Astrocyte of the spinal cord (primary cell): ENCODE data around the gene DNLZ.
A peak's percentile ranks its signal among the peaks of the same experiment; 100 is the strongest.

Source experiments
- DNase-seq: peaks from one replicate; pipeline ENCODE4 v3.0.0; 2011; ENCODE audit warnings: low read depth, low spot score
- H3K4me3 ChIP-seq: 2 replicates; pipeline ENCODE4 v1.5.1; 2011; ENCODE audit warnings: low read depth, mild to moderate bottlenecking, low read length, moderate library complexity
- in situ Hi-C: cut with HindIII; loops from 2 replicates; pipeline ENCODE4 v1.10.0; 2017; ENCODE audit warnings: low sequenced_read_pairs
- TF ChIP-seq, protein P1 (sequence below): IDR thresholded peaks from 2 replicates; pipeline ENCODE4 v1.5.1; 2012; ENCODE audit warnings: low read depth, mild to moderate bottlenecking, low read length, inconsistent platforms

The DNLZ gene

DNA sequence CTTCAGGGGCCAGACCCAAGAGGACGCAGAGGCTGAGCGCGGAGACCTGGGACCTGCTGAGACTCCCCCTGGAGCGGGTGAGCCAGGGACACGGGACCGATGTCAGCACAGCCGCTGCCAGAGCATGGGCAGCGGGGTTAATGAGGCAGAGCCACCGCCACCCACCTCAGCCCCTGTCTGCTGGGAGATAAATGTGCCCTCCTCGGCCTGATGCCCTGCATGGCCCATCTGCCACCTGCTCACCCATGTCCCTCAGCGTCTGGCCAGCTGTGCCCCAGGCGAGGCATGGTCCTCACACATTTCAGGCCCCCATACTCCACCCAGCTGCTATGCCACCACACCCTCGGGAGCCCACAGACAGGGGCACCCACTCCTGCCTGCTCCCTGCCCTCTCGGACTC, 14.9 kb downstream of the DNLZ start:
- in situ Hi-C loops = no loop called here
- TF ChIP-seq, protein P1, sequence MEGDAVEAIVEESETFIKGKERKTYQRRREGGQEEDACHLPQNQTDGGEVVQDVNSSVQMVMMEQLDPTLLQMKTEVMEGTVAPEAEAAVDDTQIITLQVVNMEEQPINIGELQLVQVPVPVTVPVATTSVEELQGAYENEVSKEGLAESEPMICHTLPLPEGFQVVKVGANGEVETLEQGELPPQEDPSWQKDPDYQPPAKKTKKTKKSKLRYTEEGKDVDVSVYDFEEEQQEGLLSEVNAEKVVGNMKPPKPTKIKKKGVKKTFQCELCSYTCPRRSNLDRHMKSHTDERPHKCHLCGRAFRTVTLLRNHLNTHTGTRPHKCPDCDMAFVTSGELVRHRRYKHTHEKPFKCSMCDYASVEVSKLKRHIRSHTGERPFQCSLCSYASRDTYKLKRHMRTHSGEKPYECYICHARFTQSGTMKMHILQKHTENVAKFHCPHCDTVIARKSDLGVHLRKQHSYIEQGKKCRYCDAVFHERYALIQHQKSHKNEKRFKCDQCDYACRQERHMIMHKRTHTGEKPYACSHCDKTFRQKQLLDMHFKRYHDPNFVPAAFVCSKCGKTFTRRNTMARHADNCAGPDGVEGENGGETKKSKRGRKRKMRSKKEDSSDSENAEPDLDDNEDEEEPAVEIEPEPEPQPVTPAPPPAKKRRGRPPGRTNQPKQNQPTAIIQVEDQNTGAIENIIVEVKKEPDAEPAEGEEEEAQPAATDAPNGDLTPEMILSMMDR = no peak
- DNase-seq = no peak
- H3K4me3 ChIP-seq = no peak overlapping the region

DNA sequence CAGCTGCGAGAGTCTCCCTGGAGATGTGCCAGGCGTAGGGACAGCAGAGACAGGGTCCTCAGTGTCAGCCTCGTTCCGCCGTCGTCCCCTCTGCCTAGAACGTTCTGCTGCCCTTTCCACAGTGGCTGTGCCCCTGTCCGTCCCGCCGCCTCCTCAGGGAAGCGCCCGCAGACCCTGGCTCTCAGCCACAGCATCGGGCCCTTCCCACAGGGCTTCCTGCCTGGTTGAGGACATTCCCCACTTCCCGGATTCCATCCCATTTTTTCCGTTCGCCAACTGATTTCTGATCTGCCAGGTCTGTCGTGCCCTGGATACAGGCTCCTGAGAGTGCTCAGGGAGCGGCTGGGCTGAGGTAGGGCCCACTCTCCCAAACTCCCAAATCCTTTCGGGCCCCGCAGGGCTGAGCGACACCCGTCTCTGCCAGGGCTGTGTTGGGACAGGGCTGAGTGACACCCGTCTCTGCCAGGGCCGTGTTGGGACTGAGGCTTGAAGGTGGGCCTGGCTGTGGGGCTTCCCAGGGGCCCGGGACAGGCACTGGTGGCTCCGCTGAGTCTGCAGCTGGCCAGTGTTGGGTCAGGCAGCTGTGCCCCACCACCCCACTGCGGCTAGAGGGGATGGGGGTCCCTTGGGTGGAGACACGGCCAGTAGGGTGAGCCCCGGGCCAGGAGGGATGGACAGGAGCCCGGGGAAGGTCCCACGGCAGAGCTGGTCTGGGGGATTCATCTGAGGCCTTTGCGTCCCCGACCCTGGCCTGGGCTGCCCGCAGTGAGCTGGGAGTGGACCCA, 15.9 kb downstream of the DNLZ start:
- TF ChIP-seq, protein P1 = no peak
- H3K4me3 ChIP-seq = no peak overlapping the region
- no peak for DNase-seq
- in situ Hi-C loops = no loop called here

DNA sequence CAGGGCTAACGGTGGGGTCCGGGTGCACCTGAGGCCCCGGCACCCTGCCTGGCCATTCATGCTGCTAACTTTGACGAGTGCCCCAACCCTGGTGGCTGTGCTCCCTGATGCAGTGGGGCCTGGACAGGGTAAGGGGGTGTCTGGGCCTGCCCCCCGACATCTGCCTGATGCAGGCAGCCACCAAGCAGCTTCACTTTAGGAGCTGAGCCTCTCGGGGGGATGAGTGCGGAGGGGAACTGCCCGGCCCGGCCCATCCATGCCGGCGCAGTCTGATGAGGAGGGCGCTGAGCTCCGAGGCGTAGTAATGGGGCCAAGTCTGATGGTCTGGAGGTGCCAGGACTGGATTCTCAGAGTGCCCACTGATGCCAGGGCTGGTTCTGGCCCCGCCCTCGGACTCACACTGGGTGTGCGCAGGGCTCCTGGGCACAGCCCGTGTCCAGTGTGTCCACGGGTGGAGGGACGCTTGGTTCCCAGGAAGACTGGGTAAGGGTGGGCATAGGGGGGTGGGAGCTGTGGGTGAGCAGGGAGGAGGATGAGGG, 16.5 kb downstream of the DNLZ start:
- in situ Hi-C loops = no loop called here
- TF ChIP-seq, protein P1 = no peak

DNA sequence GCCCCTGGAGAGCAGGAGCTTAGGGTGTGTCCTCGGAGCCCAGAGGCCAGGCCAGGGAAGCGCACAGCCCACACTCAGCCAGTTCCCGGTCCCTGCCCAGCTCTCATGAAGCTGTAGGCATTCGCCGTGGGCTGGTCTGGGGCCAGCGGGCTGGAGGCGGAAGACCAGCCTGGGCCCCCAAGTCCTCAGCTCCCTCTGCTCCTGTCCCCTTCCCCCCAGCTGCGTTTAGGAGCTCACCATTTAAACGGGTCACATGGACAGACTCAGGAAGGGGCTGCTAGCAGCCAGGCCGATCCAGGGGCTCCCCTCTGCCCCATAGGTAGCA, 17.4 kb downstream of the DNLZ start:
- DNase-seq = no peak
- TF ChIP-seq, protein P1 = no peak
- H3K4me3 ChIP-seq = no peak overlapping the region
- in situ Hi-C loops = no loop called here

More for the DNA sequence above, 16.5 kb downstream of the DNLZ start:
- no peak for DNase-seq
- no peak overlapping the region for H3K4me3 ChIP-seq

DNA sequence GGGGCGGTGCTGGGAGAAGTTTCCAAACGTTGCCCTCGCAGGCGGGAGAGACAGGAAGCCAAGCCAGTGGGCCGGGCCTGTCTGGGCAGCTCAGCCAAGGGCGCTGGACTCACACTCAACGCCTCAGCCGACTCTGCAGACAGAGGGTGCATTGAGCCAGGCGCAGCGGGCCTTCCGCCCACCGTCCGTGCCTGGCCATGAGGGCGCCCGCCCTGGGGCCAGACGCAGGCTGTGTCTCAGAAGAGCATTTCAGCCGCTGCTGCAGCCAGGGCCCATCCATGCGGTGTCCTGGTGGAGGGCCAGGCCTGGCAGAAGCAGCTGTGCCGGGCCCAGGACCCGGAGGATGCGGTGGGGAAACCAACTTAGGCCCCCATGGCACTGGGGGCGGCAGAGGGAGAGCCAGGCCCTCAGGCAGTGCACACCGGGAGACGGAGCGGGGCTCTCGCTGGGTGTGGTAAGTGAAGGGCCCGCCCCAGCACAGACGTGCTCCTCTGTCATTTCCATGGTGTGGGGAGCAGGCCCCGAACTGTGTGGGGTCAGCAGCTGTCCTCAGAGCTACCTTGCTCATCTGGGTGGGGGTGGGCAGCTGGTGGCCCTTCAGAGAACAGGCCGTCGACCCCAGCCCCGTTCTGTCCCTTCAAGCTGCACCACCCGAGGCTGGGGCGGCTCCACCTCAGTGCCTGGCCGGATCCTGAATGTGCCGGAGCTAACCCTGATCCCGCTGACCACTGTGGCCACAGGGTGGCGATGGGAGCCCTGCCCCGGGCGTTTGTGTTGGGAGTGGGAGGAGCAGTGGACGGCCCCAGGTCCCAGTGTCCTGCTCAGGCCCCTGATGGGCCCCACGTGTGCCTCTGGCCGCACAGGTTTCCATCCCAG, 18.0 kb downstream of the DNLZ start:
- peak; percentile 38 for DNase-seq
- TF ChIP-seq, protein P1 = peak; percentile 60
- no peak overlapping the region for H3K4me3 ChIP-seq
- in situ Hi-C loops = no loop called here

DNA sequence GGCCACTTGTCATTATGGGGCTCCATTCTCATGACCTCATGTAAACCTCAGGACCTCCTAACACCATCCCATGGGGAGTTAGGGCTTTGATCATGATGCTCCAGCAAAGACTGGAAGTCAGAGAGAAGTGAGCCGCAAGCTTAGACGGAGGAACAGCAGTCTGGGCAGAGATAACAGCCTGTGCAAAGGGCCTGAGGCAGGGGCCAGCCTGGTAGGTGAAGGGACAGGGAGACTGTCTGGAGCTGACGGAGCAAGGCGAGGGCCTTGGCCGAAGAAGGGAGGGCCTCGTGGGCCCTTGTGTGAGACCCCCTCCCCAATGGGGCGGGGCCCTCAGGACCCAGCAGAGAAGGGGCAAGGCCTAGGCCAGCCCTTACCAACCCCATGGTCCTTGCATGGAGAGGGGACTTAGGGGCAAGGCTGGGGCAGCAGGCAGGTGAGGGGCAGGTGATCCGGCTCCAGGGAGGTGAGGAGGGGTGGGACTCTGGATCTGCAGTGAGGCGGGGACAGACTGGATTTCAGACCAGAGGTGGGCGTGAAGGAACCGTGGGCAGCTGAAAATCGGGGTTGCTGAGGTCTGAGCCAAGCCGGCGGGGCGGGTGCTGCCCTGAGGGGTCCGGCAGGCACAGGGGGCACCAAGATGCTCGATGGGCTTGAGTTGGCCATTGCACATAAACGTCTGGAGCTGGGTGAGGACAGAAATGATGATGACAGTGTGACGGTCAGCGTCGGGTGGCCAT, 18.8 kb downstream of the DNLZ start:
- TF ChIP-seq, protein P1 = no peak
- in situ Hi-C loops = no loop called here
- H3K4me3 ChIP-seq = no peak overlapping the region
- no peak for DNase-seq
